GM19240 (cell line): ENCODE results near the gene SP2.

Experiments
- DNase-seq: peaks from one replicate; pipeline ENCODE4 v3.0.0; 2011; ENCODE audit warnings: low spot score; ENCODE audit not compliant: insufficient read length

Gene SP2

GRCh38 chr17:47948706-47949196 is 52.7 kb downstream of the SP2 start:
- no peak for DNase-seq

GRCh38 chr17:47949197-47949759 is 53.2 kb downstream of the SP2 start:
- peak; percentile 58 for DNase-seq

GRCh38 chr17:47949946-47950345 is 53.9 kb downstream of the SP2 start:
- no peak for DNase-seq

GRCh38 chr17:47950448-47950847 is 54.4 kb downstream of the SP2 start:
- DNase-seq, result no peak

GRCh38 chr17:47952171-47953021 is 56.4 kb downstream of the SP2 start:
- DNase-seq, result no peak

- DNase-seq, result no peak
Observed at GRCh38 chr17:47953909-47954308, 57.9 kb downstream of the SP2 start.

- no peak for DNase-seq
Observed at GRCh38 chr17:47955497-47956461, 59.7 kb downstream of the SP2 start.

- no peak for DNase-seq
Observed at GRCh38 chr17:47956791-47957590, 61.0 kb downstream of the SP2 start.

- DNase-seq, result no peak
Observed at GRCh38 chr17:47957591-47958490, 61.8 kb downstream of the SP2 start, which contains the start of gene PRR15L. Gene PRR15L, minus strand, starts transcription at chr17:47957883. Its CDS starts 4,649 bp downstream, at chr17:47953234.

- DNase-seq, result no peak
Observed at GRCh38 chr17:47959825-47960655, 64.0 kb downstream of the SP2 start.

- no peak for DNase-seq
Observed at GRCh38 chr17:47961406-47961805, 65.4 kb downstream of the SP2 start.

- DNase-seq, result no peak
Observed at GRCh38 chr17:47962901-47963300, 66.9 kb downstream of the SP2 start.

GRCh38 chr17:47964856-47965255 is 68.8 kb downstream of the SP2 start:
- no peak for DNase-seq

GRCh38 chr17:47966079-47966519 is 70.1 kb downstream of the SP2 start:
- no peak for DNase-seq

GRCh38 chr17:47967607-47968252 is 71.7 kb downstream of the SP2 start:
- DNase-seq, result no peak

GRCh38 chr17:47968836-47969235 is 72.8 kb downstream of the SP2 start:
- no peak for DNase-seq

- no peak for DNase-seq
Observed at GRCh38 chr17:47969930-47970724, 74.1 kb downstream of the SP2 start.
